Measurements from ENCODE around the gene MYH9. TPM values are rescaled to one million over a fixed set of nuclear protein-coding genes. Genes with fewer than 3 reads are reported as not detected.
A peak's percentile ranks its signal among the peaks of the same experiment; 100 is the strongest.
"Not testable (repeated sequence)": the region's sequence is repeated elsewhere in the genome, so short reads cannot be mapped to it uniquely, and the experiment has no call there.

The MYH9 gene
- total and polyA plus RNA-seq, 2 experiments from 2014 or later: 58.4 to 233 TPM

GRCh38 chr22:36252754-36253522, 134.8 kb downstream of the MYH9 start, which contains the start of gene APOL1:
Gene APOL1 (plus strand): TSS chr22:36253133. CDS start chr22:36254956, 1,823 bp downstream.
- Histone ChIP-seq H3K79me2 (replicated peaks; ENCODE audit: insufficient read depth) (no peaks in the 10 kb centered on the region), H3K4me2 (no peak within 1 kb of the TSS), H3K36me3 (ENCODE audit: insufficient read depth) (no peaks in the 10 kb centered on the region), H3F3A (replicated peaks; ENCODE audit: low read depth) (no peaks in the 10 kb centered on the region), H2AFZ (no peak within 1 kb of the TSS), H3K4me1 (ENCODE audit: insufficient read depth) (peaks cover 7% of the 10 kb centered on the region), H4K20me1 (replicated peaks; ENCODE audit: insufficient read depth) (no peaks in the 10 kb centered on the region), H3K27ac (ENCODE audit: low read depth) (no peak within 1 kb of the TSS), H3K9me2 (ENCODE audit: insufficient read depth) (no peaks in the 10 kb centered on the region; the same call in 1 of the 2 replicates), H3K4me3 (no peak within 1 kb of the TSS), H3K27me3 (ENCODE audit: insufficient read depth) (no peaks in the 10 kb centered on the region)
- peaks cover 6% of the 10 kb centered on the region; the same call in 1 of the 3 replicates for H3K36me3 Mint-ChIP-seq (ENCODE audit: low read depth)
- no peak for ATAC-seq
- H3K27me3 Mint-ChIP-seq (ENCODE audit: insufficient read depth, low read depth, poor library complexity): peaks cover 4% of the 10 kb centered on the region
- peaks cover 18% of the 10 kb centered on the region for H3K9me3 Mint-ChIP-seq
- H3K4me3 Mint-ChIP-seq: no peak within 1 kb of the TSS
- TF ChIP-seq POLR2AphosphoS5 (IDR thresholded peaks at IDR 0.05; ENCODE audit: low read depth): no peak
- no peak for TF ChIP-seq STAT1 (IDR thresholded peaks at IDR 0.05; ENCODE audit: unreplicated experiment)
- no peak for TF ChIP-seq ZNF331 (CRISPR knock-in tag; IDR thresholded peaks at IDR 0.05; ENCODE audit: low read depth)
- TF ChIP-seq EZH2 (IDR thresholded peaks at IDR 0.05; ENCODE audit: low read depth, unreplicated experiment): no peak
- H3K4me1 Mint-ChIP-seq: peaks cover 11% of the 10 kb centered on the region
- no peak within 1 kb of the TSS; the same call in 1 of the 2 replicates for H3K27ac Mint-ChIP-seq
- no peak for DNase-seq (ENCODE audit: low spot score)

GRCh38 chr22:36251979-36252608, 135.7 kb downstream of the MYH9 start:
- not testable (repeated sequence) for H3K4me2 ChIP-seq; H4K20me1 ChIP-seq (replicated peaks; ENCODE audit: insufficient read depth); H3F3A ChIP-seq (replicated peaks; ENCODE audit: low read depth); H3K36me3 ChIP-seq (ENCODE audit: insufficient read depth); H3K9me2 ChIP-seq (ENCODE audit: insufficient read depth); H3K4me3 ChIP-seq; H2AFZ ChIP-seq; H3K27ac ChIP-seq (ENCODE audit: low read depth); H3K36me3 Mint-ChIP-seq (ENCODE audit: low read depth); H3K4me1 ChIP-seq (ENCODE audit: insufficient read depth); H3K4me1 Mint-ChIP-seq; H3K27me3 Mint-ChIP-seq (ENCODE audit: insufficient read depth, low read depth, poor library complexity); ATAC-seq; H3K79me2 ChIP-seq (replicated peaks; ENCODE audit: insufficient read depth); H3K27ac Mint-ChIP-seq; DNase-seq (ENCODE audit: low spot score); H3K4me3 Mint-ChIP-seq; H3K27me3 ChIP-seq (ENCODE audit: insufficient read depth)
- H3K9me3 Mint-ChIP-seq: peaks cover 22% of the 10 kb centered on the region

- not testable (repeated sequence) for H3K4me3 ChIP-seq; H3K4me1 ChIP-seq (ENCODE audit: insufficient read depth); H3K27ac ChIP-seq (ENCODE audit: low read depth); H3K4me3 Mint-ChIP-seq; H3F3A ChIP-seq (replicated peaks; ENCODE audit: low read depth); H3K27ac Mint-ChIP-seq; H3K4me1 Mint-ChIP-seq; H3K9me2 ChIP-seq (ENCODE audit: insufficient read depth); H3K36me3 ChIP-seq (ENCODE audit: insufficient read depth); ATAC-seq; H3K27me3 Mint-ChIP-seq (ENCODE audit: insufficient read depth, low read depth, poor library complexity); H3K79me2 ChIP-seq (replicated peaks; ENCODE audit: insufficient read depth); H3K27me3 ChIP-seq (ENCODE audit: insufficient read depth); H3K36me3 Mint-ChIP-seq (ENCODE audit: low read depth); H3K4me2 ChIP-seq; H4K20me1 ChIP-seq (replicated peaks; ENCODE audit: insufficient read depth); DNase-seq (ENCODE audit: low spot score)
- H2AFZ ChIP-seq: peak overlapping the region; percentile 92
- peaks cover 26% of the 10 kb centered on the region for H3K9me3 Mint-ChIP-seq
Measured at GRCh38 chr22:36250292-36250960, 137.3 kb downstream of the MYH9 start.
